Tibial nerve (tissue), 4 donors: ENCODE measurements around the gene SF1. TPM values are rescaled to one million over a fixed set of nuclear protein-coding genes. Genes with fewer than 3 reads are reported as not detected.
A peak's percentile ranks its signal among the peaks of the same experiment; 100 is the strongest.

Source experiments
- DNase-seq, 2 donors: peaks; one replicate each; pipeline ENCODE4 v3.0.0-alpha.2; 2019; ENCODE audit warnings: low spot score in 2 of 2
- H3K27ac ChIP-seq, 4 donors: fragments of 200-600 bp; sonication (generic) in 3 of 4; one replicate each; pipeline ENCODE4 v1.5.1; 2017 to 2019; ENCODE audit warnings: mild to moderate bottlenecking in 1 of 4
- H3K27me3 ChIP-seq, 2 donors: fragments of 200-600 bp; sonication (generic) in 1 of 2; one replicate each; pipeline versions ENCODE4 v1.5.1 to v1.6.0; 2017 to 2019
- H3K36me3 ChIP-seq, 3 donors: fragments of 200-600 bp; sonication (generic); one replicate each; pipeline ENCODE4 v1.5.1; 2018 to 2019
- H3K4me1 ChIP-seq, 4 donors: fragments of 200-600 bp; sonication (generic) in 3 of 4; one replicate each; pipeline ENCODE4 v1.5.1; 2017 to 2019
- H3K4me3 ChIP-seq, 4 donors: fragments of 200-600 bp; sonication (generic) in 3 of 4; one replicate each; pipeline ENCODE4 v1.5.1; 2017 to 2019; ENCODE audit warnings: mild to moderate bottlenecking in 1 of 4, moderate library complexity in 1 of 4
- H3K9me3 ChIP-seq, 4 donors: fragments of 200-600 bp; sonication (generic) in 3 of 4; one replicate each; pipeline ENCODE4 v1.5.1; 2017 to 2019
- EP300 ChIP-seq, 2 donors: sonication (generic); formaldehyde crosslinking; IDR thresholded peaks; one replicate each; pipeline ENCODE4 v1.6.1; 2017; ENCODE audit warnings: antibody characterized with exemption in 2 of 2, mild to moderate bottlenecking in 1 of 2
- POLR2A ChIP-seq, 2 donors: fragments of 450-650 bp; IDR thresholded peaks; one replicate each; pipeline ENCODE4 v1.6.1; 2017; ENCODE audit warnings: antibody characterized with exemption in 2 of 2, mild to moderate bottlenecking in 2 of 2, moderate library complexity in 2 of 2
- WGBS, 2 donors: methylation state at CpG; one replicate each; pipeline ENCODE4 v1.1.5; 2018; 5-methylcytosine and 5-hydroxymethylcytosine counted together
- total RNA-seq, 4 donors: library from RNA; depleted of rRNA; stranded (reverse); fragments of >200 nt; gene quantifications; one replicate each; pipeline ENCODE4 v1.1.0, GENCODE V29; 2016
- TF ChIP-seq, protein P1 (sequence below), 5 experiments: fragments of 200-600 bp in 3 of 5; fragments of 450-650 bp in 2 of 5; sonication (generic) in 3 of 5; IDR thresholded peaks; one replicate each; pipeline ENCODE4 v1.5.1; 2016 to 2019; ENCODE audit warnings: antibody characterized with exemption in 5 of 5, mild to moderate bottlenecking in 3 of 5, moderate library complexity in 2 of 5

SF1 gene
- total RNA-seq, 4 donors from 2014 or later = 368 to 416 (median 372) TPM

DNA sequence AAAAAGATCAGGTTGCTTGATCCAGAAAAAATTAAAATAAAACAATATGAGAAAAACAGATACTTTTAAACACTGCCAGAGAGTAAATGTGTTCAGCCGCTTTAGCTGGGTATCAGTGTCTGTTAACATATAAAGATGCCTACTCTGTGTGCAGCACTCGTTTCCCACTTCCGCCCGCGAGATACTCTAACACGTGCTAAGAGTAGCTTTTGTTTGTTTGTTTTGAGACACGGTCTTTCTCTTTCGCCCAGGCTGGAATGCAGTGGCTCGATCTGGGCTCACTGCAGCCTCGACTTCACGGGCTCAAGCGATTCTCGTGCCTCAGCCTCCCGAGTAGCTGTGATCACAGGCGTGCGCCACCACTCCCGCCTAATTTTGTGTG, 32.5 kb upstream of the SF1 start:
- DNase-seq = peak in 1 of 2 donors; percentile 8
- H3K9me3 ChIP-seq = no peaks in the 10 kb centered on the region
- WGBS, 2 donors = 51 to 54% methylated on average over 17 of the region's 17 CpGs
- TF ChIP-seq POLR2A (IDR thresholded peaks at IDR 0.05) (no peak), EP300 (IDR thresholded peaks at IDR 0.05) (no peak)
- TF ChIP-seq, protein P1, sequence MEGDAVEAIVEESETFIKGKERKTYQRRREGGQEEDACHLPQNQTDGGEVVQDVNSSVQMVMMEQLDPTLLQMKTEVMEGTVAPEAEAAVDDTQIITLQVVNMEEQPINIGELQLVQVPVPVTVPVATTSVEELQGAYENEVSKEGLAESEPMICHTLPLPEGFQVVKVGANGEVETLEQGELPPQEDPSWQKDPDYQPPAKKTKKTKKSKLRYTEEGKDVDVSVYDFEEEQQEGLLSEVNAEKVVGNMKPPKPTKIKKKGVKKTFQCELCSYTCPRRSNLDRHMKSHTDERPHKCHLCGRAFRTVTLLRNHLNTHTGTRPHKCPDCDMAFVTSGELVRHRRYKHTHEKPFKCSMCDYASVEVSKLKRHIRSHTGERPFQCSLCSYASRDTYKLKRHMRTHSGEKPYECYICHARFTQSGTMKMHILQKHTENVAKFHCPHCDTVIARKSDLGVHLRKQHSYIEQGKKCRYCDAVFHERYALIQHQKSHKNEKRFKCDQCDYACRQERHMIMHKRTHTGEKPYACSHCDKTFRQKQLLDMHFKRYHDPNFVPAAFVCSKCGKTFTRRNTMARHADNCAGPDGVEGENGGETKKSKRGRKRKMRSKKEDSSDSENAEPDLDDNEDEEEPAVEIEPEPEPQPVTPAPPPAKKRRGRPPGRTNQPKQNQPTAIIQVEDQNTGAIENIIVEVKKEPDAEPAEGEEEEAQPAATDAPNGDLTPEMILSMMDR (IDR thresholded peaks at IDR 0.05) = no peak
- H3K4me3 ChIP-seq = peak overlapping the region; percentile 47 to 74 (median 69)
- H3K36me3 ChIP-seq = peaks cover 0 to 26% (median 0%) of the 10 kb centered on the region in 3 donors
- H3K27me3 ChIP-seq = no peaks in the 10 kb centered on the region
- H3K4me1 ChIP-seq = peaks cover 0 to 25% (median 9%) of the 10 kb centered on the region in 4 donors
- H3K27ac ChIP-seq = peak overlapping the region in 3 of 4 donors; percentile 32 to 81 (median 70)

DNA sequence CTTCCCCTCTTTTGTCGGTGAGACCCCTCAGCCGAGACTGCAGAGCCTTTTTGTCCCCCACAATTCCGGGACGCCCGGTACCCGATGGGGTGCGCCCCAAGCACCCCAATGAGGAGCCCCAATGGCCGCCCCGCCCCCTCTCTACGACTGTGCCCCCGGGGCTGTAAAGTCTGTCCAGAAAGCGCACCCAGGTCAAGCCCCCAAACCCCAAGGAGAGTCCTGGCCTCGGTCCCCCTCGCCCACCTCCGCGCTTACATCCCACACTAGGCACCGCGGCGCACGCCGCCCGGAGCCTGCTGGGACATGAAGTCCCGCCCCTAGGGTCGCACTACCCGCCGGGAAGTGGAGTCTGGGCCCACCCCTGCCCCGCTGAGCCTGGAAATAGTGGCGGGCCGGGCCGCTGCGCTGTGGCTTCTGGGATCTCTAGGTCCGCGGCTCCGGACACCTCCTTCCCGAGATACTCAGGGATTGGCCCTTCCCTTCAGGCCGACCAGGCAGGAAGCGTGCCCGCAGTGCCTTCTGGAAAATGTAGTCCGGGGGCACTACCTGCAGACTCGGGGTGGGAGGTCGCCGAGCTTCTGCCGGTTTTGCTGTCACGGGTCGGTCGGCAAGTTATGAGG, 32.0 kb upstream of the SF1 start, which contains the start of gene MEN1:
Gene MEN1, minus strand, starts transcription at position 281 of the 620 bp plus-strand sequence. CDS start 442 bp downstream, outside the sequence.
- Histone ChIP-seq H3K27me3 (no peaks in the 10 kb centered on the region), H3K9me3 (no peaks in the 10 kb centered on the region), H3K4me1 (peaks cover 0 to 25% (median 9%) of the 10 kb centered on the region in 4 donors), H3K27ac (peak within 1 kb of the TSS in 3 of 4 donors; percentile 70 to 81 (median 77)), H3K36me3 (peaks cover 0 to 31% (median 0%) of the 10 kb centered on the region in 3 donors), H3K4me3 (peak within 1 kb of the TSS; percentile 47 to 74 (median 69))
- peak; percentile 91 to 93 for DNase-seq
- TF ChIP-seq POLR2A (IDR thresholded peaks at IDR 0.05) (peak; percentile 47 to 76), EP300 (IDR thresholded peaks at IDR 0.05) (peak; percentile 90 to 93)
- TF ChIP-seq, protein P1 (IDR thresholded peaks at IDR 0.05) = peak in 2 of 5 experiments; percentile 15 to 54
- 1 to 2% methylated on average over 36 to 45 of the region's 46 CpGs for WGBS, 2 donors

DNA sequence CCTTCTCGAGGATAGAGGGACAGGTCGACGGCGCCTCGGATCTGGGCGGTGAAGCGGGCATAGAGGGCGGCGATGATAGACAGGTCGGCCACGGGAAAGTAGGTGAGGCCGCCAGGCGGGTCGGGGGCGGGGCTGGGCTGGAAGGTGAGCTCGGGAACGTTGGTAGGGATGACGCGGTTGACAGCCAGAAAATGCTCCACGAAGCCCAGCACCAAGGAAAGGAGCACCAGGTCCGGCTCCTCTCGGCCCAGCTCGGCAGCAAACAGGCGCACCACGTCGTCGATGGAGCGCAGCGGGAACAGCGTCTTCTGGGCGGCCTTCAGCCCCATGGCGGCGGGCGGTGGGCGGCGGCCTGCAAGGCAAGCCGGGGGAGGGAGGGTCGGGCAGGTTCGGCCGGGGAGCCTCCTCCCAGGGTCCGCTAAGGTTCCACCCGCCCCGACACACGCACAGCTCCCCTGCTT, 31.5 kb upstream of the SF1 start:
- H3K27ac ChIP-seq = peak overlapping the region in 3 of 4 donors; percentile 70 to 81 (median 77)
- TF ChIP-seq POLR2A (IDR thresholded peaks at IDR 0.05) (no peak), EP300 (IDR thresholded peaks at IDR 0.05) (no peak)
- TF ChIP-seq, protein P1 (IDR thresholded peaks at IDR 0.05) = no peak
- 3 to 6% methylated on average over 20 to 28 of the region's 44 CpGs for WGBS, 2 donors

DNA sequence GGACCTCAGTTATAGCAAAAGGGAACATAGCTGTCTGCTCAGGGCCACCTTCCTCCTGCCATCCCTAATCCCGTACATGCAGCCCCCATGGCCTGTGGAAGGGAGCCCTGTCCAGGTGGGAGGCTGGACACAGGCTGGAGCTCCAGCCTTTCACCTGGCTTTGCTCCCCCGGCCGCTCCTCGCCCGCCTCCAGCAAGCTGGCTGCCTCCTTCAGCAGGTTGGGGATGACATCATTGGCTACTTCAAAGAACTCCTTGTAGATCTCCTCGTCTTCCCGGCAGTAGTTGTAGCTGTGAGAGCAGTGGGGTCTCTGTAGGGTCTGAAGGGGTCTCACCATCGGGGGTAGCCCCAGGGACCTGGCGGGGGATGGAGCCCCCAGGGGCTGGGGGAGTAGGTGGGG, 27.1 kb upstream of the SF1 start:
- DNase-seq = no peak
- Histone ChIP-seq H3K4me1 (peaks cover 0 to 50% (median 22%) of the 10 kb centered on the region in 4 donors), H3K4me3 (no peak overlapping the region), H3K27ac (no peak overlapping the region), H3K27me3 (no peaks in the 10 kb centered on the region), H3K9me3 (no peaks in the 10 kb centered on the region), H3K36me3 (peaks cover 0 to 42% (median 0%) of the 10 kb centered on the region in 3 donors)
- 87 to 89% methylated on average over 7 to 8 of the region's 9 CpGs for WGBS, 2 donors
- TF ChIP-seq EP300 (IDR thresholded peaks at IDR 0.05) (no peak), POLR2A (IDR thresholded peaks at IDR 0.05) (no peak)
- TF ChIP-seq, protein P1 (IDR thresholded peaks at IDR 0.05) = no peak

More for the DNA sequence above, 31.5 kb upstream of the SF1 start:
- no peaks in the 10 kb centered on the region for H3K27me3 ChIP-seq
- H3K4me3 ChIP-seq = peak overlapping the region; percentile 47 to 74 (median 69)
- peaks cover 0 to 26% (median 9%) of the 10 kb centered on the region in 4 donors for H3K4me1 ChIP-seq
- H3K36me3 ChIP-seq = peaks cover 0 to 37% (median 0%) of the 10 kb centered on the region in 3 donors
- no peak for DNase-seq
- no peaks in the 10 kb centered on the region for H3K9me3 ChIP-seq
